GM12878 (cell line): Measurements from ENCODE around the gene MIEF1. TPM values are rescaled to one million over a fixed set of nuclear protein-coding genes. Genes with fewer than 3 reads are reported as not detected.
A peak's percentile ranks its signal among the peaks of the same experiment; 100 is the strongest.

Source experiments
- ATAC-seq: fragments of 200-7000 bp; cut with Tn5 transposase; 3 replicates; pipeline ENCODE4 v1.9.1; 2020; ENCODE audit warnings: mild to moderate bottlenecking, moderate library complexity
- BruUV-seq: library from RNA; stranded (reverse); fragments of 400-500 nt; replicated peaks from 2 replicates; lab custom pipeline; 2021; lab: Mats Ljungman, UMichigan
- CTCF ChIA-PET: fragments of 300-600 bp; sonication (Branson Sonifier 250); formaldehyde crosslinking; extraction: SDS; loops from one replicate; lab custom pipeline; 2021; ENCODE audit warnings: inconsistent platforms; lab: Yijun Ruan, JAX
- POLR2A ChIA-PET: fragments of 350-600 bp; formaldehyde crosslinking; extraction: SDS; loops from one replicate; lab custom pipeline; 2021; ENCODE audit warnings: inconsistent platforms; lab: Charles Lee
- RAD21 ChIA-PET: fragments of 300-600 bp; sonication (Branson Sonifier 250); formaldehyde crosslinking; loops from one replicate; lab custom pipeline; 2023; ENCODE audit warnings: antibody characterized with exemption; ENCODE audit not compliant: unreplicated experiment; lab: Charles Lee
- SMC1A ChIA-PET: fragments of 300-600 bp; sonication (Branson Sonifier 250); formaldehyde crosslinking; loops from one replicate; lab custom pipeline; 2023; ENCODE audit not compliant: unreplicated experiment, uncharacterized antibody; lab: Charles Lee
- DNase-seq: peaks from one replicate; pipeline ENCODE4 v3.0.0-alpha.2; 2011; ENCODE audit warnings: low read depth, low spot score
- FAIRE-seq: peaks from 3 replicates; lab custom pipeline; 2011; peaks lifted over from hg19 to GRCh38; lab: Jason Lieb, UNC
- H2AFZ ChIP-seq: 2 replicates; pipeline ENCODE4 v1.6.0; 2011; ENCODE audit warnings: low read depth, low read length, control low read depth; ENCODE audit not compliant: control insufficient read depth
- H3K27ac ChIP-seq: 2 replicates; pipeline ENCODE4 v1.5.1; 2011; ENCODE audit warnings: control low read depth; ENCODE audit not compliant: control insufficient read depth, insufficient read depth
- H3K27me3 ChIP-seq, 2 experiments: replicated peaks in 1 of 2; 2 replicates each; pipeline versions ENCODE4 v1.6.0 to v1.6.1; 2011; ENCODE audit warnings: low read length in 1 of 2; ENCODE audit not compliant: control insufficient read depth in 2 of 2, insufficient read depth in 2 of 2
- H3K36me3 ChIP-seq, 2 experiments: 2 replicates each; pipeline ENCODE4 v1.5.1; 2011; ENCODE audit warnings: low read length in 1 of 2; ENCODE audit not compliant: control insufficient read depth in 2 of 2, insufficient read depth in 2 of 2
- H3K4me1 ChIP-seq: 2 replicates; pipeline ENCODE4 v1.6.1; 2011; ENCODE audit warnings: mild to moderate bottlenecking, low read length, moderate library complexity, mixed read lengths; ENCODE audit not compliant: control insufficient read depth, insufficient read depth
- H3K4me2 ChIP-seq: 2 replicates; pipeline ENCODE4 v1.6.0; 2011; ENCODE audit warnings: control low read depth; ENCODE audit not compliant: control insufficient read depth, insufficient read depth
- H3K4me3 ChIP-seq: fragments of 200-600 bp; sonication (generic); 2 replicates; pipeline ENCODE4 v1.5.1; 2016
- H3K79me2 ChIP-seq: 2 replicates; pipeline ENCODE4 v1.6.0; 2011; ENCODE audit warnings: low read length; ENCODE audit not compliant: control insufficient read depth, insufficient read depth
- H3K9ac ChIP-seq: 2 replicates; pipeline ENCODE4 v1.8.0; 2011; ENCODE audit warnings: low read length, control low read depth, mixed read lengths; ENCODE audit not compliant: control insufficient read depth, insufficient read depth
- H3K9me3 ChIP-seq: replicated peaks from 3 replicates; pipeline ENCODE4 v1.5.1; 2011; ENCODE audit warnings: mild to moderate bottlenecking, low read length; ENCODE audit not compliant: control insufficient read depth, insufficient read depth
- H4K20me1 ChIP-seq: 2 replicates; pipeline ENCODE4 v1.6.0; 2011; ENCODE audit not compliant: control insufficient read depth, insufficient read depth
- EED ChIP-seq: sonication (generic); IDR thresholded peaks from 2 replicates; pipeline ENCODE4 v1.6.1; 2016; ENCODE audit warnings: antibody characterized with exemption, low read depth
- IKZF1 ChIP-seq: fragments of 450-650 bp; conservative IDR thresholded peaks from 2 replicates; pipeline ENCODE4 v1.6.1; 2017; ENCODE audit warnings: antibody characterized with exemption, mild to moderate bottlenecking
- JUND ChIP-seq: IDR thresholded peaks from 2 replicates; pipeline ENCODE4 v1.6.1; 2012; ENCODE audit warnings: low read depth, mild to moderate bottlenecking, low read length, improper control_type of control experiment, moderate library complexity
- LARP7 ChIP-seq: fragments of 450-650 bp; IDR thresholded peaks from 2 replicates; pipeline ENCODE4 v1.6.1; 2017; ENCODE audit warnings: mild to moderate bottlenecking
- MTA2 ChIP-seq: fragments of 450-650 bp; IDR thresholded peaks from 2 replicates; pipeline ENCODE4 v1.6.1; 2016; ENCODE audit warnings: low read depth, mild to moderate bottlenecking, moderate library complexity
- NR2C1 ChIP-seq: fragments of 450-650 bp; IDR thresholded peaks from 2 replicates; pipeline ENCODE4 v1.6.1; 2017; ENCODE audit warnings: antibody characterized with exemption, mild to moderate bottlenecking, moderate library complexity
- NR2F1 ChIP-seq: fragments of 450-650 bp; conservative IDR thresholded peaks from 2 replicates; pipeline ENCODE4 v1.6.1; 2017; ENCODE audit warnings: mild to moderate bottlenecking
- RUNX3 ChIP-seq: IDR thresholded peaks from 2 replicates; pipeline ENCODE4 v1.6.1; 2012; ENCODE audit warnings: low read length, inconsistent platforms
- ZBTB11 ChIP-seq: fragments of 450-650 bp; formaldehyde crosslinking; IDR thresholded peaks from 2 replicates; pipeline ENCODE4 v1.5.0; 2022; ENCODE audit warnings: mild to moderate bottlenecking, missing genetic modification characterization
- whole genome bisulfite sequencing: methylation state at CpG from one replicate; pipeline ENCODE4 v1.1.6; 2016; ENCODE audit warnings: low lambda C conversion rate; ENCODE audit not compliant: insufficient replicate concordance, insufficient coverage; ENCODE audit errors: missing lambda C conversion rate; 5-methylcytosine and 5-hydroxymethylcytosine counted together
- in situ Hi-C: fragments of 300-500 bp; cut with MboI; formaldehyde crosslinking; loops from 9 replicates; pipeline ENCODE4 v1.14.3; 2018; ENCODE audit warnings: mixed read lengths
- intact Hi-C: fragments of 100-400 bp; cut with micrococcal nuclease; formaldehyde crosslinking; loops from one replicate; pipeline ENCODE4 v1.14.2; 2022; ENCODE audit not compliant: unreplicated experiment
- polyA plus RNA-seq, 11 experiments: library from polyadenylated mRNA; depleted of rRNA in 4 of 11; unstranded in 6 of 11; stranded (reverse) in 5 of 11; fragments of >200 nt; fragmentation: Nextera tagmentation in 4 of 11; fragmentation: Illumina TruSeq in 1 of 11; extraction: Ambion mirVana in 4 of 11; extraction: Trizol in 1 of 11; gene quantifications; 1 replicate in 1 of 11; 2 replicates in 10 of 11; pipeline versions ENCODE4 v1.2.1 to v1.2.3, GENCODE V29; 2011 to 2016; ENCODE audit warnings: inconsistent platforms in 2 of 11, missing spikeins in 2 of 11, low read depth in 1 of 11
- total RNA-seq, 4 experiments: library from RNA; depleted of rRNA in 3 of 4; stranded (reverse); fragments of >200 nt in 3 of 4; fragmentation: Illumina TruSeq in 1 of 4; extraction: Trizol in 1 of 4; gene quantifications; 2 replicates each; pipeline versions ENCODE4 v1.2.1 to v1.2.3, GENCODE V29; 2013 to 2021

The MIEF1 gene
- total and polyA plus RNA-seq, 10 of the 15 experiments (the other 5 are each of a cell fraction or from before 2014, with no cell fraction given), result 12.4 to 52.3 (median 29.3) TPM

- ChIA-PET RAD21 (interaction anchor here (1.8 kb wide), 1 partner anchor 35 kb away, joined by 6 read pairs; the partner anchor contains the start of gene MIEF1), SMC1A (interaction anchor here (1.0 kb wide), 2 partner anchors 25 to 30 kb away, joined by 3 read pairs; no protein-coding TSS in a partner anchor), POLR2A (interaction anchor here (0.6 to 1.7 kb wide), 5 partner anchors 14 to 147 kb away, joined by 3 to 5 read pairs (median 4); partner anchors contain the start of gene RPL3), CTCF (interaction anchor here (1.0 to 3.0 kb wide), 5 partner anchors 18 to 48 kb away, joined by 3 to 16 read pairs (median 7); partner anchors contain the start of gene MIEF1)
- H3K4me3 ChIP-seq, result peak overlapping the region; percentile 60
- FAIRE-seq (no peak), DNase-seq (no peak), ATAC-seq (no peak)
- BruUV-seq, result no TSS peak
- peaks cover 3 to 15% of the 10 kb centered on the region in 2 experiments; a peak in 2 of 4 replicates for H3K36me3 ChIP-seq
- intact Hi-C loops, result no loop called here
- whole genome bisulfite sequencing, result 53% methylated on average over 21 of the region's 21 CpGs
- in situ Hi-C loops, result no loop called here
- no peaks in the 10 kb centered on the region for H3K9me3 ChIP-seq
- H3K9ac ChIP-seq, result peak overlapping the region; percentile 30; the same call in 1 of the 2 replicates
- no peaks in the 10 kb centered on the region for H4K20me1 ChIP-seq
- peak overlapping the region; percentile 62 for H3K27ac ChIP-seq
- TF ChIP-seq NR2C1 (no peak), NR2F1 (0 out of 2 replicates have a peak, but pooled peaks have one; percentile 27), IKZF1 (peak; percentile 19; the same call in 1 of the 2 replicates), ZBTB11 (CRISPR knock-in tag) (no peak), JUND (no peak), RUNX3 (0 out of 2 replicates have a peak, but pooled peaks have one; percentile 17), LARP7 (no peak), MTA2 (no peak), EED (peak; percentile 65)
- H3K4me1 ChIP-seq, result peaks cover 76% of the 10 kb centered on the region
- peaks cover 79% of the 10 kb centered on the region for H3K79me2 ChIP-seq
- H3K4me2 ChIP-seq, result peak overlapping the region; percentile 97
- H3K27me3 ChIP-seq, result no peaks in the 10 kb centered on the region
- H2AFZ ChIP-seq, result no peak overlapping the region
Observed at GRCh38 chr22:39466228-39467006, 35.7 kb upstream of the MIEF1 start.
